Spleen (tissue), 11 donors: Measurements from ENCODE around the gene SPTBN1. TPM values are rescaled to one million over a fixed set of nuclear protein-coding genes. Genes with fewer than 3 reads are reported as not detected.

Experiments
- DNase-seq: peaks from one replicate; pipeline ENCODE4 v3.0.0-alpha.2; 2020
- H3K27ac ChIP-seq, 8 donors: fragments of 200-600 bp; sonication (generic) in 7 of 8; 1 replicate in 4 of 8; 2 replicates in 4 of 8; pipeline versions ENCODE4 v1.5.0 to v1.8.0; 2016 to 2021; ENCODE audit warnings: inconsistent platforms in 4 of 8, mild to moderate bottlenecking in 4 of 8, moderate library complexity in 1 of 8
- H3K27me3 ChIP-seq, 7 donors: fragments of 200-600 bp; sonication (generic) in 6 of 7; replicated peaks in 1 of 7; 1 replicate in 4 of 7; 2 replicates in 3 of 7; pipeline versions ENCODE4 v1.5.0 to v1.8.0; 2016 to 2021; ENCODE audit warnings: inconsistent platforms in 3 of 7, mild to moderate bottlenecking in 1 of 7
- H3K36me3 ChIP-seq, 6 donors: fragments of 200-600 bp; sonication (generic) in 5 of 6; 1 replicate in 4 of 6; 2 replicates in 2 of 6; pipeline versions ENCODE4 v1.5.0 to v1.8.0; 2016 to 2021; ENCODE audit warnings: inconsistent platforms in 2 of 6
- H3K4me1 ChIP-seq, 6 donors: fragments of 200-600 bp; sonication (generic) in 5 of 6; 1 replicate in 3 of 6; 2 replicates in 3 of 6; pipeline versions ENCODE4 v1.5.0 to v1.8.0; 2016 to 2021; ENCODE audit warnings: inconsistent platforms in 3 of 6
- H3K4me3 ChIP-seq, 8 donors: fragments of 200-600 bp; sonication (generic) in 7 of 8; 1 replicate in 4 of 8; 2 replicates in 4 of 8; pipeline versions ENCODE4 v1.5.0 to v1.8.0; 2016 to 2021; ENCODE audit warnings: inconsistent platforms in 4 of 8, mild to moderate bottlenecking in 4 of 8, moderate library complexity in 2 of 8
- H3K9me3 ChIP-seq, 8 donors: fragments of 200-600 bp; sonication (generic) in 7 of 8; 1 replicate in 4 of 8; 2 replicates in 4 of 8; pipeline versions ENCODE4 v1.5.0 to v1.8.0; 2016 to 2021; ENCODE audit warnings: inconsistent platforms in 4 of 8
- CTCF ChIP-seq, 11 experiments: fragments of 200-600 bp in 7 of 11; fragments of 450-650 bp in 4 of 11; sonication (generic) in 4 of 11; IDR thresholded peaks in 8 of 11; conservative IDR thresholded peaks in 3 of 11; 1 replicate in 7 of 11; 2 replicates in 4 of 11; pipeline versions ENCODE4 v1.4.0 to v1.8.0; 2016 to 2021; ENCODE audit warnings: antibody characterized with exemption in 11 of 11, inconsistent platforms in 4 of 11, mild to moderate bottlenecking in 1 of 11
- POLR2A ChIP-seq, 3 donors: fragments of 450-650 bp; IDR thresholded peaks; one replicate each; pipeline ENCODE4 v1.5.1; 2017; ENCODE audit warnings: antibody characterized with exemption in 3 of 3, mild to moderate bottlenecking in 1 of 3
- POLR2AphosphoS5 ChIP-seq, 3 donors: sonication (generic); formaldehyde crosslinking; IDR thresholded peaks; one replicate each; pipeline ENCODE4 v1.5.1; 2017; ENCODE audit warnings: antibody characterized with exemption in 3 of 3
- WGBS, 5 donors: extraction: QIAGEN DNeasy Blood & Tissue Kit in 3 of 5; methylation state at CpG; one replicate each; pipeline versions ENCODE4 v1.1.5 to v1.1.7; 2013 to 2018; 5-methylcytosine and 5-hydroxymethylcytosine counted together
- intact Hi-C: fragments of 100-400 bp; cut with DNase I; formaldehyde crosslinking; loops from one replicate; pipeline ENCODE4 v1.15.0; 2023; ENCODE audit warnings: low total_unique reads
- polyA plus RNA-seq, 3 donors: library from polyadenylated mRNA; stranded (reverse); fragments of 200-250 nt; gene quantifications; one replicate each; pipeline ENCODE4 v1.2.1, GENCODE V29; 2013
- total RNA-seq, 7 donors: library from RNA; depleted of rRNA in 3 of 7; stranded (reverse); fragments of >200 nt in 3 of 7; fragmentation: NEBNext Ultra II Directional in 4 of 7; extraction: Animal tissue kit (Norgen Biotek cat#: 25700) in 4 of 7; gene quantifications; one replicate each; pipeline versions ENCODE4 v1.1.0 to v1.2.1, GENCODE V29; 2016 to 2021
- donor health status: healthy with polysubstance abuse.
- donor health status: DM: no; HTN: no; CAD: no; lungs with moderate emphysema.
- donor health status: DM: no; HTN: no; CAD: no.
- donor health status: Bipolar disorder and iron deficiency.
- donor health status: healthy.
- donor health status: DM: no; HTN: no; CAD: no.
- donor health status: DM: yes; HTN: yes; CAD: no.

Gene SPTBN1
- total and polyA plus RNA-seq, 10 donors: 32.7 to 352 (median 269) TPM

GRCh38 chr2:54712516-54712915 lies 256.4 kb downstream of the SPTBN1 start:
- TF ChIP-seq CTCF (IDR thresholded peaks at IDR 0.05 in 8 of 11, conservative IDR thresholded peaks at IDR 0.05 in 3 of 11): no peak
- TF ChIP-seq POLR2A (IDR thresholded peaks at IDR 0.05): no peak
- no peak for TF ChIP-seq POLR2AphosphoS5 (IDR thresholded peaks at IDR 0.05)
- Histone ChIP-seq H3K9me3 (no peaks in the 10 kb centered on the region), H3K27ac (no peak overlapping the region), H3K4me3 (no peak overlapping the region), H3K27me3 (peaks cover 0 to 30% (median 12%) of the 10 kb centered on the region in 7 donors), H3K36me3 (no peaks in the 10 kb centered on the region), H3K4me1 (peaks cover 0 to 18% (median 12%) of the 10 kb centered on the region in 6 donors)
- intact Hi-C loops: no loop called here
- DNase-seq: no peak
- WGBS, 5 donors: 93 to 96% (median 94%) methylated on average over 6 of the region's 6 CpGs

DNA sequence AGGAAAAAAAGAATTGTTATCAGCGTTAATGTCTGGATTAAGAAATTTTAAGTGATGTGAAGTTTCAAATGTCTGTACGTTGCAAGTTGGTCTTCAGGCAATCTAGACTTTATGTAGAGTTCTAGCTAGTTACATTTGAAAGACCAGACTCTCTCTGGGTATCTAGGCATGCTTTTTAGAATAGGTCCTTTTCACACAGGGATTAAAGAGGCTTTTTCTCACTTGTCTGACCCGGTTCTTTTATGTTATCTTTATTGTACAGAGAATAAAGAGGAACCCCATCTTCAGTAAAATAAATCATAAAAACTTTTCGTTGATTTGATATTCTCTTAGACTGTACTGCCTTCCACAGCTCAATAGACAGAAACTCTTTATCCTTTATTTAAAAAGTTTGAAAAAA lies 258.9 kb downstream of the SPTBN1 start:
- H3K27me3 ChIP-seq: peaks cover 0 to 18% (median 0%) of the 10 kb centered on the region in 7 donors
- intact Hi-C loops: no loop called here
- no peaks in the 10 kb centered on the region for H3K36me3 ChIP-seq
- no peak overlapping the region for H3K27ac ChIP-seq
- no peak for DNase-seq
- no peaks in the 10 kb centered on the region for H3K4me1 ChIP-seq
- H3K9me3 ChIP-seq: no peaks in the 10 kb centered on the region
- H3K4me3 ChIP-seq: no peak overlapping the region
- no peak for TF ChIP-seq POLR2A (IDR thresholded peaks at IDR 0.05)
- TF ChIP-seq POLR2AphosphoS5 (IDR thresholded peaks at IDR 0.05): no peak
- TF ChIP-seq CTCF (IDR thresholded peaks at IDR 0.05 in 8 of 11, conservative IDR thresholded peaks at IDR 0.05 in 3 of 11): no peak
- 59 to 87% (median 60%) methylated on average over 4 of the region's 4 CpGs for WGBS, 5 donors

DNA sequence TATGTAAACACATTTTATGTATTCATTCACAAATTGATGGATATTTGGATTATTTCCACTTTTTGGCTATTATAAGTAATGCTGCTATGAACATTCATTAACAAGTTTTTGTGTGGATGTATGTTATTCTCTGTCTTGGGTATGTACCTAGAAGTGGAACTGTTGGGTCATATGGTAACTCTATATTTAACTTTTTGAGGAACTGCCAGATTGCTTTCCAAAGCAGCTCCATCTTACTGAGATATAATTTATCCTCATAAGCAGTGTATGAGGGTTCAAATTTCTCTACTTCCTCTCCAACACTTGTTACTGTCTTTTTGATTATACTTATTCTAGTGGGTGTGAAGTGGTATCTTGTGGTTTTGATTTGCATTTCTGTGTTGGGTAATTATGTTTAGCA lies 260.2 kb downstream of the SPTBN1 start:
- intact Hi-C loops: no loop called here
- H3K27me3 ChIP-seq: peaks cover 0 to 13% (median 0%) of the 10 kb centered on the region in 7 donors
- no peaks in the 10 kb centered on the region for H3K36me3 ChIP-seq
- no peak overlapping the region for H3K27ac ChIP-seq
- H3K4me3 ChIP-seq: no peak overlapping the region
- no peaks in the 10 kb centered on the region for H3K4me1 ChIP-seq
- no peak for DNase-seq
- no peaks in the 10 kb centered on the region for H3K9me3 ChIP-seq
- TF ChIP-seq CTCF (IDR thresholded peaks at IDR 0.05 in 8 of 11, conservative IDR thresholded peaks at IDR 0.05 in 3 of 11) (no peak), POLR2A (IDR thresholded peaks at IDR 0.05) (no peak), POLR2AphosphoS5 (IDR thresholded peaks at IDR 0.05) (no peak)

DNA sequence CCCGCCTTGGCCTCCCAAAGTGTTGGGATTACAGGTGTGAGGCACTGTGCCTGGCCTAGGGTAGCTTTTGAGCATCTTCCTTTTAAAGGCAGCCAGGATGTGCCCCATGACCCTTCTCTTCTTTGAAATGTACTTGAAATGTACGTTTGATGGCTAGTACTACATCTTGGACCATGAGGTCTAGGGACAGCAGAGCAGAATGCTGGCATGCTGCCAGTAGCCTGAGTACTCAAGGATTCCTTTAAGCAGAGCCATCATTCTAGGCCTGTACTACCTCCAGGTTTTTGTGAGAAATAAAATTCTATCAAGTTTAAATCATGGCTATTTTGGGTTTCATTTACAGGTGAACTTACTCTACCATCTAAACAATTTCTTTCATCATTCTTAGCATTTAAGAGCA lies 264.4 kb downstream of the SPTBN1 start:
- Histone ChIP-seq H3K9me3 (no peaks in the 10 kb centered on the region), H3K36me3 (no peaks in the 10 kb centered on the region), H3K27me3 (peaks cover 0 to 32% (median 8%) of the 10 kb centered on the region in 7 donors), H3K4me1 (peaks cover 3 to 30% (median 20%) of the 10 kb centered on the region in 6 donors), H3K27ac (no peak overlapping the region), H3K4me3 (no peak overlapping the region)
- intact Hi-C loops: no loop called here
- no peak for TF ChIP-seq POLR2A (IDR thresholded peaks at IDR 0.05)
- no peak for TF ChIP-seq POLR2AphosphoS5 (IDR thresholded peaks at IDR 0.05)
- TF ChIP-seq CTCF (IDR thresholded peaks at IDR 0.05 in 8 of 11, conservative IDR thresholded peaks at IDR 0.05 in 3 of 11): no peak
- 67 to 80% (median 74%) methylated on average over 2 of the region's 2 CpGs for WGBS, 5 donors
- DNase-seq: no peak

Other genes with a start within 250 kb of the SPTBN1 start
- gene TSPYL6, start 200.1 kb upstream of the SPTBN1 start, total RNA-seq: under 1 TPM in 2 of 7 donors, not detected in 5; 0.14 to 0.33 TPM
- gene TSPYL6, start 200.1 kb upstream of the SPTBN1 start, polyA plus RNA-seq: not detected